GM15510 (cell line): ENCODE results near the gene ARMC5.

Experiments used
- POLR2A ChIP-seq: IDR thresholded peaks from 3 replicates; pipeline ENCODE4 v1.6.1; 2011; ENCODE audit warnings: borderline replicate concordance; ENCODE audit not compliant: insufficient read length; ENCODE audit errors: extremely low read depth

The ARMC5 gene

GRCh38 chr16:31455601-31456314 lies 3.5 kb upstream of the ARMC5 start:
- no peak for TF ChIP-seq POLR2A

DNA sequence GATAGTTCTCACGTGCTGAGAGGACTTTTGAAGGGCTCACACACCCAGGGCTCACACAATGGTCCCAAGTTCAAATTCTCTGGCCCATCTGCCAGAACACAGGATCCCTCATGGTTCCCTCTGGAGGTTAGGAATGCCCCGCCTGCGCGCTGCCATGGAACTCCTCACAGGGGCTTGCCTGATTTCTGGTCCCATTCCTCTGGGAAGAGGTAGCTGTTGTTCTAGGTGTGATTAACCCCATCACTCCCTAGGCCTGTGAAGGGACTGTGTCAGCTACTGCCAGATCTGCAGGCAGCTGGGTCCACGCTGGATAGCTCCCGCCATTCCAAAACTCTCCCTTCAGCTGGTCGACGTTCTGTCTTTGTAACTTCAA lies 2.3 kb upstream of the ARMC5 start:
- no peak for TF ChIP-seq POLR2A

GRCh38 chr16:31458073-31458843 lies 1.0 kb upstream of the ARMC5 start:
- peak; percentile 49 for TF ChIP-seq POLR2A

- TF ChIP-seq POLR2A = peak; percentile 58
Measured at GRCh38 chr16:31459687-31460581, 633 bp downstream of the ARMC5 start.

DNA sequence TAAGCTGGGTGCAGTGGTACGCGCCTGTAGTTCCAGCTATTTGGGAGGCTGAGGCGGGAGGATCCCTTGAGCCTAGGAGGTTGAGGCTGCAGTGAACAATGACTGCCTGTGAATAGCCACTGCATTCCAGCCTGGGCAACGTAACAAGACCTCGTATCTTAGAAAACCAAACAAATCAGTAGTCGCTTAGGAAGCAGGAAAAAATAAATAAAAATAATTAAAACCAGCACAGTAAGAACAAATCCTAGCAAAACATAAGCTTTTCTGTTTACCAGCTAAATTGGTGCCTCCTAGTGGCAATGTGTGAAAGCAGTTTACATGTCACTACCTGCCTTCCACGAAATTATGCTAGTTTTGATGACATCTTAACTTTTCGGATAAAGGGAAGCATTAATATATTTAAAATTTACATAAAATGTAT lies 1.3 kb downstream of the ARMC5 start:
- no peak for TF ChIP-seq POLR2A

GRCh38 chr16:31461201-31461920 lies 2.1 kb downstream of the ARMC5 start:
- no peak for TF ChIP-seq POLR2A

GRCh38 chr16:31461921-31462804 lies 2.9 kb downstream of the ARMC5 start:
- TF ChIP-seq POLR2A = no peak

DNA sequence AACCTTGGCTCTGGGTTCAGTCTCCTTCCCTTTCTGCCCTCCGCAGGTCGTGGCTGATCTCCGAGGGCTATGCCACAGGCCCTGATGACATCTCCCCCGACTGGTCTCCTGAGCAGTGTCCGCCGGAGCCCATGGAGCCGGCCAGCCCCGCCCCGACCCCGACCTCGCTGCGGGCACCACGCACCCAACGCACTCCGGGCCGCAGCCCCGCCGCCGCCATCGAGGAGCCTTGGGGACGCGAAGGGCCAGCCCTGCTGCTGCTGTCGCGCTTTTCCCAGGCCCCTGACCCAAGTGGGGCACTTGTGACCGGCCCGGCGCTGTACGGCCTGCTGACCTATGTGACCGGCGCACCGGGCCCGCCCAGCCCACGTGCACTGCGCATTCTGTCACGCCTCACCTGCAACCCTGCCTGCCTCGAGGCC lies 5.1 kb downstream of the ARMC5 start:
- no peak for TF ChIP-seq POLR2A

GRCh38 chr16:31464781-31465260 lies 5.5 kb downstream of the ARMC5 start:
- TF ChIP-seq POLR2A = no peak

GRCh38 chr16:31465788-31466370 lies 6.6 kb downstream of the ARMC5 start:
- TF ChIP-seq POLR2A = no peak

- no peak for TF ChIP-seq POLR2A
Measured at GRCh38 chr16:31466381-31466841, 7.1 kb downstream of the ARMC5 start.

DNA sequence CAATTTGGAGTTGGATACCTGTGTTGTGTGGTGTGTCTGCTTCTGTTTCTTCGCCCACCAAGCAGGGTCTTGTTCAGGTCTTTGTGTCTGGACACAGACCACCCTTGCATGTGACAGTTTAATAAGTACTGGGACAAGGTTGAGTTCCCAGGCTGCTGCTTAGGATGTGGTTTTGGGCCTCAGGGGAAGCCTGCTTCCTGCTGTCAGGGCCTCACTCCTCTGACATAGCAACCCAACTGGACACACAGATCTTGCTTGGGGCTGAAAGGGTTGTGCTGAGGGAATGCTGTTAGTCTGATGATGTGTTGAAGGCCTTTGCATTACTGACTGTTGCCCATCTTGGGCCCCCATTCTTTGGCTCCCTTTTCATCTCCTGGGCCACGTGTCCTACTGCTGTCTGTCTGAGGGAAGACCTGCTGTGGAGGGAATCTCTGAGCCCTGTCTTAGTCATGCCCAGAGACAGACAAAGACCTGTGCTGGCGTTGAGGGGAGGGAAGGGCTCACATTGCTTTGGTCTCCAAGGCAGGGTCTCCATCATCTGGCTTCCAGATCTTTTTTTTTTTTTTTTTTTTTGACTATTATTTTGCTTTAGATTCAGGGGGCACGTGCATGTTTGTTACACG lies 8.0 kb downstream of the ARMC5 start:
- no peak for TF ChIP-seq POLR2A

DNA sequence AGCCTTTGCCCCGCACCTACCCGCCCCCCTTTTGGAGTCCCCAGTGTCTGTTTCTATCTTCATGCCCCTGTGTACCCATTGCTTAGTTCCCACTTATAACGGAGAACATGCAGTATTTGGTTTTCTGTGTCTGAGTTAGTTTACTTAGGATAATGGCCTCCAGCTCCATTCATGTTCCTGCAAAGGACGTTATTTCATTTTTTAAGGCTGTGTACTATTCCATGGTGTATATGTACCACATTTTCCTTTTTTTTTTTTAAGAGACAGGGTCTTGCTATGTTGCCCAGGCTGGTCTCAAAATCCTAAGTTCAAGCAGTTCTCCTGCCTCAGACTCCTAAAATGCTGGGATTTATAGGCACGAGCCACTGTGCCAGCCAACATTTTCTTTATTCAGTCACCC lies 8.6 kb downstream of the ARMC5 start:
- no peak for TF ChIP-seq POLR2A

GRCh38 chr16:31470615-31471014 lies 11.3 kb downstream of the ARMC5 start:
- no peak for TF ChIP-seq POLR2A
